GM21619 (cell line): ENCODE results near the gene COL5A3.
"Not testable (repeated sequence)": the region's sequence is repeated elsewhere in the genome, so short reads cannot be mapped to it uniquely, and the experiment has no call there.

ENCODE experiments used
- ATAC-seq: cut with Tn5 transposase; IDR thresholded peaks from one replicate; pipeline ENCODE4 v1.9.1; 2021; ENCODE audit not compliant: unreplicated experiment

COL5A3 gene

GRCh38 chr19:10010247-10010691 is at the start of gene COL5A3:
COL5A3 (minus strand) TSS chr19:10010504; CDS start chr19:10010385, 119 bp downstream.
- ATAC-seq = no peak

GRCh38 chr19:10052602-10053360 is 42.5 kb upstream of the COL5A3 start:
- no peak for ATAC-seq

- no peak for ATAC-seq
Observed at GRCh38 chr19:10049626-10050025, 39.3 kb upstream of the COL5A3 start.

GRCh38 chr19:10045371-10045770 is 35.1 kb upstream of the COL5A3 start:
- no peak for ATAC-seq

- ATAC-seq = no peak
Observed at GRCh38 chr19:10044390-10044789, 34.1 kb upstream of the COL5A3 start.

GRCh38 chr19:10043286-10043927 is 33.1 kb upstream of the COL5A3 start:
- no peak for ATAC-seq

GRCh38 chr19:10037809-10038208 is 27.5 kb upstream of the COL5A3 start:
- no peak for ATAC-seq

- ATAC-seq = no peak
Observed at GRCh38 chr19:10037367-10037766, 27.1 kb upstream of the COL5A3 start.

GRCh38 chr19:10036601-10037071 is 26.3 kb upstream of the COL5A3 start:
- ATAC-seq = no peak

- ATAC-seq = no peak
Observed at GRCh38 chr19:10033614-10034013, 23.3 kb upstream of the COL5A3 start.

GRCh38 chr19:10027158-10027997 is 17.1 kb upstream of the COL5A3 start:
- ATAC-seq = peak; percentile 51

- ATAC-seq = no peak
Observed at GRCh38 chr19:10026744-10027143, 16.4 kb upstream of the COL5A3 start.

GRCh38 chr19:10023096-10023495 is 12.8 kb upstream of the COL5A3 start:
- not testable (repeated sequence) for ATAC-seq

GRCh38 chr19:10021863-10022262 is 11.6 kb upstream of the COL5A3 start:
- no peak for ATAC-seq

GRCh38 chr19:10021446-10021845 is 11.1 kb upstream of the COL5A3 start:
- ATAC-seq = no peak

- ATAC-seq = no peak
Observed at GRCh38 chr19:10020851-10021250, 10.5 kb upstream of the COL5A3 start.

- no peak for ATAC-seq
Observed at GRCh38 chr19:10019246-10019645, 8.9 kb upstream of the COL5A3 start.

- ATAC-seq = no peak
Observed at GRCh38 chr19:10018786-10019185, 8.5 kb upstream of the COL5A3 start.

GRCh38 chr19:10018263-10018662 is 8.0 kb upstream of the COL5A3 start:
- no peak for ATAC-seq

GRCh38 chr19:10013834-10014618 is 3.7 kb upstream of the COL5A3 start:
- no peak for ATAC-seq

GRCh38 chr19:10013316-10013715 is 3.0 kb upstream of the COL5A3 start, which contains the start of gene RDH8:
RDH8 (plus strand) TSS chr19:10013483; CDS start chr19:10013498, 15 bp downstream.
- no peak for ATAC-seq
